SW 1271 (cell line): ENCODE measurements around the gene CASP5.
"Not testable (repeated sequence)": the region's sequence is repeated elsewhere in the genome, so short reads cannot be mapped to it uniquely, and the experiment has no call there.

ENCODE experiments used
- DNase-seq, 2 experiments: peaks; one replicate each; lab custom pipeline; 2025; lab: John Stamatoyannopoulos, UW

The CASP5 gene

DNA sequence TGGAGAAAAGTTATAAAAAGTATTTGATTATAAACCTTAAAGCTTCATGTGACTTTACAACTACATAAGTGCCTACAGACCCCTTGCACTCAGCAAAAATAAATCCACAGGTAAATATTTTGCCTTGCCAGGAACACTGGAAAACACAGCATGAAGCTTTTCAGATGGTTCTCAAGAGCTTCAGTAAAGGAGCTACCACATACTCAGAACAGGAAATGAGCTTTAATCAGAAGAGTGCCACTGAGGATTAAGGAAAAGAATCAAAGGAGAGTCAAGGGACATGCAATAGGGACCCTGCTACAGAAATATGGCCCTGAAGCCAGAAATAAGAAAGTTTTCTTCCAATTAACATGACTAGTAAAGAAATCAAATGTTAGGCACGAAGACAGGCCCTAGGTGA lies 10.8 kb upstream of the CASP5 start:
- no peak for DNase-seq

- no peak for DNase-seq
Observed at GRCh38 chr11:105033343-105033742, 10.4 kb upstream of the CASP5 start.

DNA sequence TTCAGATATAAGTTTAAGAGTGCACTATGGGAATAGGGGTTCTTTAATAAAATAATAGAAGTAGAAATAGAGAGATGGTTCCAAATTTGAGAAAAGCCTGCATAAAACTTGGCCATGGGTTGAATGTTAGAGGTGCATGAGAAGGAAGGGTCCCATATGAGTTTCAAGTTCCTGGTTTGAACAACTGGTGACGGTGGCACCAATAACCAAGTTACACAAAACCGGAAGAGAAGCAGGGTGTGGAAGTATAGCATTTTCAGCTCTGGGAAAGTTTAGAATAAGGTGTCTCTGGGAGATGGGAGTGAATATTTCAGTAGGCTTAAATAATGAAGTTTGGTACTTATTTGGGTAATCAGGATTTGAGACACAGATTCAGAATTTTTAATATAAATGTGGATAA lies 9.5 kb upstream of the CASP5 start:
- DNase-seq = no peak

GRCh38 chr11:105027678-105028077 lies 4.7 kb upstream of the CASP5 start:
- DNase-seq = no peak

DNA sequence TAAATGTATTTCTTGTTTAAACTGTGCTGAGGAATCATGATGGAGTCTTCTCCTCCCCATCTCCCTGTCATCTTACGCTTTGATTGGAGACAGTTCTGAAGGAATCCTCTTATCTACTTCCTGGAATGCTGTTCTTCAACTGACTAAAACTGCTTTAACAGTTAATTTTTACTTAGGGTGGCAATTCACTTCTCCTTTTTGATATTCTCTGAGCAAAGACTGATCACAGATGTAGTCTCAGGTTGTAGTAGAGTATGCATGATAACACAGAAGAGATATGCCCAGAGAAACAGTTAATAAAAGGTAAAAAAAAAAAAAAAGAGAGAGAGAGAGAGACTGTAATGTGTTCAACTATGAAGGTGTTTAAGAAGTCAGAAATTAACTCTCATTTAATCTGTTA lies 1.4 kb upstream of the CASP5 start:
- DNase-seq = no peak

DNA sequence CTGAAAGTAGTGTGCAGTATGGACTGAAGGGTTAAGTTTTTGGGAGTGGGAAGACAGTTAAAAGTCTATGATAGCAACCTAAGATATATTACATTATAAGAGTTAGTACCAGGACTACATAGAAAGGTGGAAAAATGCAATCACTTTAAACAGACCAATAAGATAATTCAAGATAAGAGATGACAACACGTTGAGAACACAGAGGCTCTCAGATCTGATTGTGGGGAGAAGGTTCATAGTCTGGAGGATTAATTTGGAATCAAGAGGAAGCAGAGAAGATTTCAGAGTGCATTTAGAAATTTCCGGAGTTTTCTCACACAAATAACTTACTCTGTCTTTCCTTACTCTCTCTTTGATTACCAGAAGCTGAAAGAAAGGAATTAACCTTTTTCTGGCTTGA lies 441 bp downstream of the CASP5 start:
- DNase-seq = no peak

GRCh38 chr11:105007463-105007862 lies 15.5 kb downstream of the CASP5 start:
- no peak for DNase-seq

DNA sequence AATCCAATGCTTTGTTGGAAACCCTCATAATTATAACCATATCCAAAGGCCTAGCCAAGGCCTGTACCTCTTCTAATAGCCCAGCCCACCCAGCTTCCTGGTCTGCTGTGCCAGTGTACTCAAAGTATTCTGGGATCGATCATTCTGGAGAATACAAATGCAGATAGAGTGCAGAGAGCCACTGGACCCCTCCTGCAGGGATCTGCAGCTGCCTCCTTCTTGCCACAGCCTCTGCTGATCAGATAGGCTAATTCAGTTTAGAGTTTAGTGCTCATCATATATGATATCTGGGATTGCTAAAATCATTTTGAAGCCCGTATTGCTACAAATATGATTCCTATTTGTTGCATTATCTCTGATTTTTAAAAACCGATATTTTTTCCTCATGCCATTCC lies 17.5 kb downstream of the CASP5 start:
- peak in 1 of 2 experiments; percentile 59 for DNase-seq

DNA sequence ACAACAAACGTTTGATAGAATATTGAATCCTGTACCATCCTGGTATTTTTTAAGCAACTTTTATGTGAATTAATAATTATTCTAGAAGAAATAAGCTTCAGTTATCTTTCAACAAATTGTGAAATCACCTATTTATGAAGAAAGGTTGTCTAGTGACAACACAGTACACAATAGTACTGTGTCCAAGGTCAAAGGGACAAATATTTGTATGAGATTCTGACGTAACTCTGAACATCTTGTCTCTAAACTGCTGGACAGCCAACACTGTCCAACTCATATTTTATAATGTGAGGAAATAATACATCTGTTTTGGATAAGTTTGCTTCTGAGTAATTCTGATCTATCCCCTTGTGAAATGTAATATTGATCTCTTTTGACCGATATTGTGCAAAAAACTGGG lies 18.9 kb downstream of the CASP5 start:
- no peak for DNase-seq

- no peak for DNase-seq
Observed at GRCh38 chr11:105003151-105003550, 19.8 kb downstream of the CASP5 start.

GRCh38 chr11:105000797-105001196 lies 22.2 kb downstream of the CASP5 start:
- DNase-seq = peak in 1 of 2 experiments; percentile 25

DNA sequence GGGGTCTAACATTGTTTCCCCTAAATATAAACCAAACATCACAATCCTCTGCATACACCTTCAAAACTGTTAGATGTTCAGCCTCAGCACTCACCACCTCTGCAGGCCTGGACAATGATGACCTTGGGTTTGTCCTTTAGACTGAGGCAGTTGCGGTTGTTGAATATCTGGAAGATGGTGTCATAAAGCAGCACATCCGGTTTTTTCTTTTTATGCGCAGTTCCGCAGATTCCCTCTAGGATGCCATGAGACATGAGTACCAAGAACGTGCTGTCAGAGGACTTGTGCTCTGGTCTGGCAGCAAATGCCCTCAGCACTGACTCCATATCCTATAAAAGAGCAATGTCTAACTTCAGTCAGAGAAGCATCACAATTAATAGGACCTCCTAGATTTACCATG lies 22.8 kb downstream of the CASP5 start:
- DNase-seq = peak; percentile 43 to 44

DNA sequence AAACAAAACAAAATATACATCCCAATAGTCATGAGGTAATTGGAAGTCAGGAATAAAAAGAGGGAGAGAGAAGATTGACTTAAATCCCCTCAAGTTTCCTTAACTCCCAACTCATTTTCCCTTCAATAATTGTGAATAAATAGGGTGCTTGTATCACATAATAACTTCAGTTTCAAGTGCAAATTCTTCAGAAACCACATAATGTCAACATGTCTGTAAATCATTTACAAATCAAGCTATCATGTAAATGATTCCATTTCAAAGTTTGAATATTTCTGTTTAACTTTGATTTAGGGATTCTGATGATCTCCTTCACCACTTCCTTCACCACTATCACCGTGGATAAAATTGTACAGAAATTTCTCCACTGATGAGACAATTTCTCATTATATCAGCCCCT lies 23.2 kb downstream of the CASP5 start:
- DNase-seq = no peak

- DNase-seq = peak in 1 of 2 experiments; percentile 16
Observed at GRCh38 chr11:104997288-104997687, 25.7 kb downstream of the CASP5 start.

DNA sequence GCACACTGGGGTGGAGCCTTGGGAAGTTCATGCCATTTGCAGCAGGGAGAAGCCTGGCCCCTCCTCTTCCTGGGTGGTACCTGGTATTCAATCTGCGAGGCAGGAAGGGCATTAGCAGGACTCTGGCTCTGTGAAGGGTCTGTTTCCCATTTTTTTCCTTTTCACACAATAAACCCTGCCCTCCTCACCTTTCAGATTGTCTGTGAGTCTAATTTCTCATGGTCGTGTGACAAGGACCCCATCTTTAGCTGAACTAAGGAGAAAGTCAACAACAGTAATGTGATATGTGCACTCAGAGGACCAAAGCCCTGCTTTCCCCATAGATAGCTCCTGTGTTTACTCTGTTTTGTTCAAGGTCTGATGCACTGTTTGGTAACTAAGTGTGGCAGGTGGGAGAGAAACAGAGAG lies 28.0 kb downstream of the CASP5 start:
- no peak for DNase-seq

DNA sequence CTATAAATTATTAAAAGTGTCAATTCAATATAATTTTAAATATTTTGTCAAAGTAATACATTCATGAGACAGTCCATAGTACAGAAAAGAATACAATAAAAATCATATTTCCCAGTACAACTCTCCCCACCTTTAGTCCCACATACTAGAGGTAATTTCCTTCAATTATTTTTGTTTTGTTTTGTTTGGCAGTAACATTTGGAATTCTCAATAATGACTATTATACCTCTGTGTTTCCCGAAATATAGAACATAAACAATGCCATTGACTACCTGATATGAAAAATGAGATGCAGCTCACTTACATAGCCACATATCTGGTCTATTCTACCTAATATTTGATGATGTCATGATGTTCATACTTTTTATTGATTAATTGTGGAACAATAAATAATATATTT lies 30.2 kb downstream of the CASP5 start:
- no peak for DNase-seq

DNA sequence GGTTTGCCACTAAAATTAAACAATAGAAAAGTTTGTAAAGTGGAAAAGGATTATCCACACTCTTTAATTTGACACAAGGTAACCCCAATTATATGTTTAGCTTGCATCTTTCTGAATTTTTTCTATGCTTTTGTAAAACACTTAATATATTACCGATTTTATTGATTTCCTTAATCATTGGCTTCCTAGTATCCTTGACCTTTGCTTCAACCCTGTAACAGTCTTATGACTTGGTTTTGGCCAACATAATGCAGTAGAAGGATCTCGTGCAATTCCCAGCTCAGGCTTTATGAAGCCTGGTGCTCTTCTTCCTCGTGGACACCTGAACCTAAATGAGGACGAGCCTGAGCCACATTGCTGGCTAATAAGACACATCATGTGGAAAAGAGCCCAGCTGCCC lies 31.0 kb downstream of the CASP5 start:
- DNase-seq = no peak

DNA sequence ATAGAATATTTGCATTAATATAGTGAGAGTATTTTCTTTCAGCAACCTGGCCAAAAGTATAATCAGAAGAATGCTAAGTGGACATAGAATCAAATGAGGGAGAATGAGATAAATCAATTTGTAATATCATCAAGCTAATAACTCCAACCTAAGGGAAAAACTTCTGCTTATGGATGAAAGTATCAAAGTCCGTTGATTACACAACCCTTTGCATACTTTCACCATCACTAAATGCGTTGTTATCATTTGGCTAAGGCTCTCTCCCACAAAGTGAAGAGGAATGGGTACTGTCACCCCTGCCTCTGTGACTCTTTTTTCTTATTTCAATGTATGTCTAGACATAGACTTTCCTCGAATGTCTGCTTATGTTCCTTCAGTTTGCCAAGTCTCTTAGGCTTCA lies 38.2 kb downstream of the CASP5 start:
- DNase-seq = no peak

DNA sequence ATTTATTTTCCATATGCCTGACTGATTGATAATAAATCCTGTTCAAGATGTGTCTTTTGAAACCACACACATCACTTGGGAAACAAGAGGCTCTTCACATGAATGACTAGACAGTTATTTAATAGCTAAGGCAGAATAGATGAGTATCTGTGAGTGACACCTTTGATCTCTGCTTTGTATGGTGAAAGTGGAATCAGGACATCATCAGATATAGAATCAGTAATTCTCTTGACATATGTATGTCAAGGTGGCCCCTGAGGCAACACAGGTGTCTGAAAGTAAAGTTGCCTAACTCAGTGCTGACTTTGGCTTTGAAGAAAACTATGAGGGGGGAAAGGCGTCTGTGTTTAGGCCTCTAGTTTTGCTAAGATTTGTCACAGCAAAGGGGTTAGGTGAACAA lies 43.1 kb downstream of the CASP5 start:
- no peak for DNase-seq

- DNase-seq = no peak
Observed at GRCh38 chr11:104973616-104974015, 49.4 kb downstream of the CASP5 start.

- DNase-seq = not testable (repeated sequence)
Observed at GRCh38 chr11:104972924-104973323, 50.0 kb downstream of the CASP5 start.

- DNase-seq = no peak
Observed at GRCh38 chr11:104970756-104971155, 52.2 kb downstream of the CASP5 start.

GRCh38 chr11:104968856-104969776 lies 53.9 kb downstream of the CASP5 start:
- peak; percentile 15 to 60 for DNase-seq

GRCh38 chr11:104968355-104968855 lies 54.6 kb downstream of the CASP5 start, which contains the start of gene CASP4:
CASP4 (minus strand) TSS chr11:104968574; CDS start chr11:104968525, 49 bp downstream.
- DNase-seq = peak; percentile 89 to 96
